Nephron progenitor cell (in vitro differentiated cells): ENCODE data around the gene ELAVL3.

Experiments used
- DNase-seq: peaks from one replicate; pipeline ENCODE4 v3.0.0; 2021
- H3K27ac Mint-ChIP-seq: 2 replicates; pipeline ENCODE4 v1.8.0; 2021; ENCODE audit warnings: mild to moderate bottlenecking, moderate library complexity, mixed read lengths
- H3K27me3 Mint-ChIP-seq: 2 replicates; pipeline ENCODE4 v1.8.0; 2021; ENCODE audit warnings: mild to moderate bottlenecking, low read depth, mixed read lengths; ENCODE audit not compliant: poor library complexity
- H3K36me3 Mint-ChIP-seq: 2 replicates; pipeline ENCODE4 v1.8.0; 2021; ENCODE audit warnings: low read depth, mixed read lengths
- H3K4me1 Mint-ChIP-seq: 2 replicates; pipeline ENCODE4 v1.8.0; 2021; ENCODE audit warnings: mixed read lengths
- H3K4me3 Mint-ChIP-seq: 2 replicates; pipeline ENCODE4 v1.8.0; 2021; ENCODE audit warnings: mild to moderate bottlenecking, moderate library complexity, mixed read lengths
- H3K9me3 Mint-ChIP-seq: 2 replicates; pipeline ENCODE4 v1.8.0; 2021; ENCODE audit warnings: mild to moderate bottlenecking, moderate library complexity, mixed read lengths
- TF ChIP-seq, protein P1 (sequence below): fragments of 200-600 bp; sonication (generic); IDR thresholded peaks from 2 replicates; pipeline ENCODE4 v1.5.0; 2021; ENCODE audit warnings: antibody characterized with exemption

ELAVL3 gene

DNA sequence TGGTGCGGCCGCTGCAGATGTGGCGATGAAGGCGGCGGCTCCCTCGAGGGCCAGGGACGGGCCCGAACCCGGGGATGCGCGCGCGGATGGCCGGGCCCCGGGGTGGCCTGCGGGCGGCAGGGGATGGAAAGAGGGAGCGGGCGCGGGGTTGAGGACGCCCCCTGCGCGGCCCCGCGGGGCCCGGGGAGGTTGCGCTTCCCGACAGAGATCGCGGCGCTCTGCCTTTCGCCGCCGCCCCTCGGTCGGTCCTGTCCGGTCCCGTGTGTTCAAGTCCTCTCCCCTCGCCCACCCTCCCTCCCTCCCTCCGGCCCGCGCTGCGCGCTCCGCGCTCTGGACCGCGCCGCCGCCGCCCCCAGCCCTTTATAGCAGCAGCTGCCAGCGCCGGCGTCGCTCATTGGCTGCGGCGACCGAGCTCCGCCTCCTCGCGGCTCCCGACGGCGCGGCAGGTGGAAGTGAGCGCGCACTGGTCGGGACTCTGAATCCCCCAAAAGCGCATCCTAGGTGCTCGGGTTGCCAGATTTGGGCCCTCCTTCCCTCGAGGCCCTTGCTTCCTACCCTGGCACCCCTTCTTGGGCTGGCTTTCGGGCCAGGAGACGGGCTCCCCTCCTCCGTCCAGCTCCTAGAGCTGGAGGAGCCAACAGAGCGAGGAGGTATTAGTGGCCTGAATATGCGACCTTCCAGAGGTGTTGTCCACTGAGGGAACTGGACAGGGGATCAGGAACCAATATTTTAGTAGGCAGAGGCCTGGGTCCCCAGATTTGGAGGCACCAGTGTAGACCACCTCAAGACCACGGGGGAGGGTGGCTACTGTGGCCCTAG lies at the start of gene ELAVL3:
Gene ELAVL3, minus strand, starts transcription at position 332 of the 819 bp plus-strand sequence. CDS start 438 bp downstream, outside the sequence.
- TF ChIP-seq, protein P1, sequence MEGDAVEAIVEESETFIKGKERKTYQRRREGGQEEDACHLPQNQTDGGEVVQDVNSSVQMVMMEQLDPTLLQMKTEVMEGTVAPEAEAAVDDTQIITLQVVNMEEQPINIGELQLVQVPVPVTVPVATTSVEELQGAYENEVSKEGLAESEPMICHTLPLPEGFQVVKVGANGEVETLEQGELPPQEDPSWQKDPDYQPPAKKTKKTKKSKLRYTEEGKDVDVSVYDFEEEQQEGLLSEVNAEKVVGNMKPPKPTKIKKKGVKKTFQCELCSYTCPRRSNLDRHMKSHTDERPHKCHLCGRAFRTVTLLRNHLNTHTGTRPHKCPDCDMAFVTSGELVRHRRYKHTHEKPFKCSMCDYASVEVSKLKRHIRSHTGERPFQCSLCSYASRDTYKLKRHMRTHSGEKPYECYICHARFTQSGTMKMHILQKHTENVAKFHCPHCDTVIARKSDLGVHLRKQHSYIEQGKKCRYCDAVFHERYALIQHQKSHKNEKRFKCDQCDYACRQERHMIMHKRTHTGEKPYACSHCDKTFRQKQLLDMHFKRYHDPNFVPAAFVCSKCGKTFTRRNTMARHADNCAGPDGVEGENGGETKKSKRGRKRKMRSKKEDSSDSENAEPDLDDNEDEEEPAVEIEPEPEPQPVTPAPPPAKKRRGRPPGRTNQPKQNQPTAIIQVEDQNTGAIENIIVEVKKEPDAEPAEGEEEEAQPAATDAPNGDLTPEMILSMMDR = no peak
- Mint-ChIP-seq H3K36me3 (peaks cover 15% of the 10 kb centered on the region), H3K4me3 (peak within 1 kb of the TSS; percentile 45), H3K27me3 (peaks cover 63% of the 10 kb centered on the region), H3K4me1 (peaks cover 5% of the 10 kb centered on the region), H3K9me3 (peaks cover 8% of the 10 kb centered on the region), H3K27ac (no peak within 1 kb of the TSS)
- DNase-seq = peak; percentile 59

DNA sequence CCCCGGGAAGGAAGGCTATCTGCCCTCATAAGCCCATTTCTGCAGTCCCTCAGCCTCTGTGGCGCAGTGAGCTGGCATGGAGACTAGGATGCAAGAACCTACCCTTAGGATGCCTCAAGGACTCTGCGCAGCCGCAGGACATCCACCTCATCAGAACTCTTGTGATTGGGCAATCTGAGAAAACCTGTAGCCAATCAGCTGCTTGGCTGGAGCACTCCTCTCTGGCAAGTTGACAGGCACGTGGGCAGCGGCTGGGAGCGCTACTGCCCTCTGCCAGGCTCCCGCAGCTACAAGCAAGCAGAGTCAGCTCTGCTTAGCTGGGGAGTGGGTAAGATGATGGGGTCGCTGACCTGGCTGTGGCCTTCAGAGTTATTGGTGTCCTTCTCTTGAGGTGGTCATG lies 49.6 kb upstream of the ELAVL3 start:
- Mint-ChIP-seq H3K4me1 (peaks cover 17% of the 10 kb centered on the region), H3K9me3 (no peaks in the 10 kb centered on the region), H3K27ac (no peak overlapping the region), H3K4me3 (no peak overlapping the region), H3K36me3 (peaks cover 4% of the 10 kb centered on the region), H3K27me3 (peaks cover 24% of the 10 kb centered on the region)
- TF ChIP-seq, protein P1 = no peak
- DNase-seq = peak; percentile 39

DNA sequence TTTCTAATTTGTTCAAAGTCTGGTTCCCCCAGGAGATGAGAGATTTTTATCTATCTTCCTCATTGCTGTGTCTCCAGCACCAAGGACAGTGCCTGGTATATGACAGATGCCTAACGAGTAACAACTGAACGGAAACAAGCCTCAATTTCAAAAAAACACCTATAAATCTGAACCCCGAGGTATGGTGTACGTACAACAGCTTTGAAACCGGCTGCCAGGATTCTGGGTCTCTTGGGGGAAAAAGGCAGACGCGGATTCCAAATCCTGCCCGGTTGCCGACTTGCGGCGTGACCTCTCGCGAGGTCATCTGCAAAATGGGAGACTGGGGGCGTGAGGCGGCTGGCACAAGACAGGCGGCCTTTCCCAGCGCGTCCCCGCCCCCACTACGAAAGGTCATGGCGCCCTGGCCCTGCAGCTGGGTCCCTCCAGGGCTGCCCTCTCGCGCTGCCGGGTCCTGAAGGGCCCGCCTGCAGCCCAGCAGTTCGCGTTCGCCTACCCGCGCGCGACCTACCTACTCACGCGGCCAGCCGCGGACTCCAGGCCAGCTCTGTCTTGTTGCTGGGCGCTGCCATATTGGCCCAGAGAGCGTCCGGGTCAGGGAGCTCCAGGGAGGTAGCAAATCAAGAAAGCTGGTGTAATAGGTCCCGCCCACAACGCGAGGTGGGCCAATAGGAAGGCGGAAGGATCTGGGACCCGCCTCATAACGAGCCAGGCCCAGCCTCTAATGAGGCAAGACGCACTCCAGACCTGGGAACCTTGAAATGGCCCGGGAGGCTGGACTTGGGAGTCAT lies 47.9 kb upstream of the ELAVL3 start, which contains the start of gene ECSIT:
Gene ECSIT, minus strand, starts transcription at position 584 of the 791 bp plus-strand sequence. CDS start 9,964 bp downstream, outside the sequence.
- peaks cover 11% of the 10 kb centered on the region for H3K4me1 Mint-ChIP-seq
- TF ChIP-seq, protein P1 = no peak
- H3K36me3 Mint-ChIP-seq = peaks cover 4% of the 10 kb centered on the region
- H3K4me3 Mint-ChIP-seq = peak within 1 kb of the TSS; percentile 97
- peak; percentile 92 for DNase-seq
- H3K27ac Mint-ChIP-seq = peak within 1 kb of the TSS; percentile 87
- H3K9me3 Mint-ChIP-seq = no peaks in the 10 kb centered on the region
- peaks cover 13% of the 10 kb centered on the region for H3K27me3 Mint-ChIP-seq

DNA sequence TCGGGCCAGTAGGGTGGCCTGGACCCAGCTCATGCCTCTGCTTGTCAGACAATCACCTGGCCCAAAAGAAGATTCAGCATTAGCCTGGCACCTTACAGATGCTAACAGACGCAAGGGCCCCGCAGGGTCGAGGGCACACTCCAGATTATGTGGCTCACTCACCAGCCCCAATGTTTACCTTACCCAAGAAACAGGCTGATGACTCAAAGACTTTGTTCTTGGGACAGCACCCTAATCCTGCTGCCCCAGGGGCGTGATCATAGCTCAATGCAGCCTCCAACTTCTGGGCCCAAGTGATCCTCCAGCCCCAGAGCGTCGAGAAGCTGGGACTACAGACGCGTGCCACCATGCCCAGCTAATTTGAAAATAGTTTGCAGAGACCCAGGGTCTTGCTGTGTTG lies 38.3 kb upstream of the ELAVL3 start:
- peaks cover 4% of the 10 kb centered on the region for H3K27me3 Mint-ChIP-seq
- TF ChIP-seq, protein P1 = no peak
- DNase-seq = no peak
- no peaks in the 10 kb centered on the region for H3K4me1 Mint-ChIP-seq
- peaks cover 19% of the 10 kb centered on the region for H3K36me3 Mint-ChIP-seq
- H3K27ac Mint-ChIP-seq = no peak overlapping the region
- H3K4me3 Mint-ChIP-seq = no peak overlapping the region
- H3K9me3 Mint-ChIP-seq = no peaks in the 10 kb centered on the region

DNA sequence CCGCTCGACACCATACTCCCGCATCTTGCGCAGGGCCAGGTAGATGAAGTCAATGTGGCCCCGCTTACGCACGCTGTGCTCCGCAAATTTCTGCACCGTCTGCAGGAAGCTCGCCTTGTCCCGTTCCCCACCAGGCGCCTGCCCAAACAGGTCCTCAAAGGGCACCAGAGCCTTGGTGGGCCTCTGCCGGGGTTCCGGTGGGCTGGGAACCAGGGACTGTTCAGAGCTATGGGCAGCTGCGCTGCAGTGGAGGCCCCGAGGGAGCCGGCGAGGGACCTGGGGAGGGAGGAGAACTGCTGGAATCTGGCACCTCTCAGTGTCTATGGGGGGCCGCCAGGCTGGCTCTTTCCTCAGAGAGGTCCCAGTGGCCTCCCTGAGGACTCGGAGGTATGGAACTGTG lies 33.1 kb upstream of the ELAVL3 start:
- no peak for DNase-seq
- no peaks in the 10 kb centered on the region for H3K9me3 Mint-ChIP-seq
- TF ChIP-seq, protein P1 = no peak
- peaks cover 18% of the 10 kb centered on the region for H3K36me3 Mint-ChIP-seq
- H3K27ac Mint-ChIP-seq = no peak overlapping the region
- H3K4me3 Mint-ChIP-seq = no peak overlapping the region
- no peaks in the 10 kb centered on the region for H3K4me1 Mint-ChIP-seq
- H3K27me3 Mint-ChIP-seq = peaks cover 7% of the 10 kb centered on the region
